NCI-H2196 treated with DMSO at 0.1 percent for 48 hours (cell line): ENCODE data around the gene TMC8.

Source experiments
- DNase-seq: peaks from one replicate; lab custom pipeline; 2025; ENCODE audit not compliant: unreplicated experiment; lab: John Stamatoyannopoulos, UW

TMC8 gene

GRCh38 chr17:78122216-78122930 lies 8.2 kb upstream of the TMC8 start:
- DNase-seq, result no peak

GRCh38 chr17:78122931-78123249 lies 7.7 kb upstream of the TMC8 start:
- no peak for DNase-seq

GRCh38 chr17:78123258-78123929 lies 7.2 kb upstream of the TMC8 start:
- no peak for DNase-seq

- DNase-seq, result no peak
Measured at GRCh38 chr17:78124081-78124835, 6.3 kb upstream of the TMC8 start.

GRCh38 chr17:78124836-78125137 lies 5.8 kb upstream of the TMC8 start:
- no peak for DNase-seq

- no peak for DNase-seq
Measured at GRCh38 chr17:78125138-78125913, 5.2 kb upstream of the TMC8 start.

GRCh38 chr17:78125976-78126894 lies 4.3 kb upstream of the TMC8 start:
- no peak for DNase-seq

- DNase-seq, result no peak
Measured at GRCh38 chr17:78126895-78127238, 3.7 kb upstream of the TMC8 start.

- DNase-seq, result no peak
Measured at GRCh38 chr17:78127239-78127887, 3.2 kb upstream of the TMC8 start.

GRCh38 chr17:78127888-78128550 lies 2.6 kb upstream of the TMC8 start:
- no peak for DNase-seq

- peak; percentile 89 for DNase-seq
Measured at GRCh38 chr17:78128551-78129350, 1.8 kb upstream of the TMC8 start, which contains the start of gene TMC6. Gene TMC6 (minus strand): TSS chr17:78128755. CDS start chr17:78126832, 1,923 bp downstream.

GRCh38 chr17:78129351-78130089 lies 1.1 kb upstream of the TMC8 start:
- no peak for DNase-seq

- no peak for DNase-seq
Measured at GRCh38 chr17:78130090-78130436, 508 bp upstream of the TMC8 start.

- no peak for DNase-seq
Measured at GRCh38 chr17:78131172-78132083, 857 bp downstream of the TMC8 start.

GRCh38 chr17:78132084-78132676 lies 1.6 kb downstream of the TMC8 start:
- no peak for DNase-seq

- DNase-seq, result no peak
Measured at GRCh38 chr17:78132767-78133178, 2.2 kb downstream of the TMC8 start.
